ENCODE data around the gene RBM42. TPM values are rescaled to one million over a fixed set of nuclear protein-coding genes. Genes with fewer than 3 reads are reported as not detected.
A peak's percentile ranks its signal among the peaks of the same experiment; 100 is the strongest.

Gene RBM42
- total and polyA plus RNA-seq, 9 of the 15 experiments (the other 6 are each of a cell fraction or from before 2014, with no cell fraction given): 5.7 to 149 (median 32.4) TPM

- TF ChIP-seq RFX1 (IDR thresholded peaks at IDR 0.05) (no peak), MAX (CRISPR knock-in tag; IDR thresholded peaks at IDR 0.05) (0 out of 2 replicates have a peak, but pooled peaks have one; percentile 24), PHTF2 (CRISPR knock-in tag; IDR thresholded peaks at IDR 0.05) (no peak), JUND (IDR thresholded peaks at IDR 0.05; ENCODE audit: borderline replicate concordance, low read depth, low read length) (no peak), JUND (tag; IDR thresholded peaks at IDR 0.05; ENCODE audit: borderline replicate concordance, low read depth, low read length) (no peak), ATF1 (CRISPR knock-in tag; IDR thresholded peaks at IDR 0.05) (no peak), ATF1 (tag; IDR thresholded peaks at IDR 0.05) (peak; percentile 58), CTBP1 (IDR thresholded peaks at IDR 0.05; ENCODE audit: borderline replicate concordance) (peak; percentile 54; the same call in 1 of the 2 replicates), RB1 (IDR thresholded peaks at IDR 0.05; ENCODE audit: low read depth) (no peak), EGR1 (conservative IDR thresholded peaks at IDR 0.05) (0 out of 2 replicates have a peak, but pooled peaks have one; percentile 14), TAL1 (IDR thresholded peaks at IDR 0.05) (no peak), FOXK1 (CRISPR knock-in tag; IDR thresholded peaks at IDR 0.05; ENCODE audit: borderline replicate concordance) (no peak), FOXO4 (CRISPR knock-in tag; IDR thresholded peaks at IDR 0.05) (no peak), EP400 (IDR thresholded peaks at IDR 0.05) (no peak), SAP30 (IDR thresholded peaks at IDR 0.05; ENCODE audit: borderline replicate concordance, insufficient read depth, low read depth, low read length, poor library complexity, severe bottlenecking) (no peak), CREB1 (IDR thresholded peaks at IDR 0.05) (no peak), CREB1 (CRISPR knock-in tag; IDR thresholded peaks at IDR 0.05) (0 out of 2 replicates have a peak, but pooled peaks have one; percentile 22), ZNF174 (CRISPR knock-in tag; IDR thresholded peaks at IDR 0.05) (no peak), HNRNPH1 (optimal IDR thresholded peaks at IDR 0.05; ENCODE audit: low read depth, low read length) (no peak), ZMIZ1 (IDR thresholded peaks at IDR 0.05; ENCODE audit: low read depth in 2 of 2, low read length in 2 of 2) (no peak), ZFPM2 (CRISPR knock-in tag; IDR thresholded peaks at IDR 0.05) (no peak), POLR3A (IDR thresholded peaks at IDR 0.05; ENCODE audit: borderline replicate concordance, extremely low read depth, insufficient read depth, insufficient read length) (no peak), CCAR2 (IDR thresholded peaks at IDR 0.05; ENCODE audit: low read depth, low read length) (no peak), PML (IDR thresholded peaks at IDR 0.05; ENCODE audit: low read length) (no peak)
These were observed 44.4 kb downstream of the RBM42 start (continued) for GRCh38 chr19:35673121-35673804.

Data from K562 (cell line).